ENCODE measurements around the gene HNF1B. TPM values are rescaled to one million over a fixed set of nuclear protein-coding genes. Genes with fewer than 3 reads are reported as not detected.
A peak's percentile ranks its signal among the peaks of the same experiment; 100 is the strongest.

Gene HNF1B
- total RNA-seq, 1 donor = not detected

DNA sequence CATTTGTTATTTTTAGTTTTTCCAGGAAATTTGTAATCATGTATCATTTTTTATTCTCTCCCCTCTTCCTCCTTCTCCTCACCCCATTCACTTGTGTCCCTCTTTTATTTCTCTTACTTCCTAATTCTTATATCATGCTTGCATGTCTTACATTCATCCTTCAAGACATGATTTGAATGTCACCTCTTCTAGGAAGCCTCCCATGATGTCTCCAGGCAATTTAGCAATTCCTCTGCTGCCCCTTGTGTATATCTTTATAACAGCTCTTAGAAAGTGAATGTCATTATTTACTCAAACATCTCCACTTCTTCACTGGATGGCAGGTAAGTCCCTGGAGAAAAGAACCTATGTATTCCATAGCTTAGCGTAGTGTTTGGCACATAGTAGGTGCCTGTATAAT is 7.8 kb downstream of the HNF1B start:
- Histone ChIP-seq H2AFZ (ENCODE audit: low read length) (no peak overlapping the region), H4K20me1 (ENCODE audit: insufficient read depth, low read length) (no peaks in the 10 kb centered on the region), H3K27ac (ENCODE audit: low read depth, low read length) (no peak overlapping the region), H3K36me3 (ENCODE audit: insufficient read depth, low read length) (no peaks in the 10 kb centered on the region), H3K79me2 (ENCODE audit: insufficient read depth, low read length) (no peaks in the 10 kb centered on the region), H3K9me3 (ENCODE audit: low read depth, low read length) (no peaks in the 10 kb centered on the region), H3K4me1 (ENCODE audit: insufficient read depth, low read length) (peaks cover 3% of the 10 kb centered on the region), H3K4me2 (ENCODE audit: insufficient read depth, low read length) (no peak overlapping the region), H3K27me3 (ENCODE audit: insufficient read depth, low read length) (peaks cover 67% of the 10 kb centered on the region), H3K4me3 (ENCODE audit: insufficient read depth, low read length) (no peak overlapping the region)
- no peak for DNase-seq (ENCODE audit: insufficient read length, low spot score, missing footprints)
- TF ChIP-seq, protein P1, sequence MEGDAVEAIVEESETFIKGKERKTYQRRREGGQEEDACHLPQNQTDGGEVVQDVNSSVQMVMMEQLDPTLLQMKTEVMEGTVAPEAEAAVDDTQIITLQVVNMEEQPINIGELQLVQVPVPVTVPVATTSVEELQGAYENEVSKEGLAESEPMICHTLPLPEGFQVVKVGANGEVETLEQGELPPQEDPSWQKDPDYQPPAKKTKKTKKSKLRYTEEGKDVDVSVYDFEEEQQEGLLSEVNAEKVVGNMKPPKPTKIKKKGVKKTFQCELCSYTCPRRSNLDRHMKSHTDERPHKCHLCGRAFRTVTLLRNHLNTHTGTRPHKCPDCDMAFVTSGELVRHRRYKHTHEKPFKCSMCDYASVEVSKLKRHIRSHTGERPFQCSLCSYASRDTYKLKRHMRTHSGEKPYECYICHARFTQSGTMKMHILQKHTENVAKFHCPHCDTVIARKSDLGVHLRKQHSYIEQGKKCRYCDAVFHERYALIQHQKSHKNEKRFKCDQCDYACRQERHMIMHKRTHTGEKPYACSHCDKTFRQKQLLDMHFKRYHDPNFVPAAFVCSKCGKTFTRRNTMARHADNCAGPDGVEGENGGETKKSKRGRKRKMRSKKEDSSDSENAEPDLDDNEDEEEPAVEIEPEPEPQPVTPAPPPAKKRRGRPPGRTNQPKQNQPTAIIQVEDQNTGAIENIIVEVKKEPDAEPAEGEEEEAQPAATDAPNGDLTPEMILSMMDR (IDR thresholded peaks at IDR 0.05; ENCODE audit: extremely low read depth, low read depth, low read length) = peak; percentile 26

GRCh38 chr17:37736428-37736827 is 8.4 kb downstream of the HNF1B start:
- H3K27ac ChIP-seq (ENCODE audit: low read depth, low read length) = no peak overlapping the region
- H3K9me3 ChIP-seq (ENCODE audit: low read depth, low read length) = no peaks in the 10 kb centered on the region
- no peak for DNase-seq (ENCODE audit: insufficient read length, low spot score, missing footprints)
- H3K4me3 ChIP-seq (ENCODE audit: insufficient read depth, low read length) = no peak overlapping the region
- no peak overlapping the region for H2AFZ ChIP-seq (ENCODE audit: low read length)
- H3K4me2 ChIP-seq (ENCODE audit: insufficient read depth, low read length) = no peak overlapping the region
- H3K4me1 ChIP-seq (ENCODE audit: insufficient read depth, low read length) = peaks cover 3% of the 10 kb centered on the region
- H3K27me3 ChIP-seq (ENCODE audit: insufficient read depth, low read length) = peaks cover 60% of the 10 kb centered on the region
- no peaks in the 10 kb centered on the region for H3K79me2 ChIP-seq (ENCODE audit: insufficient read depth, low read length)
- H3K36me3 ChIP-seq (ENCODE audit: insufficient read depth, low read length) = no peaks in the 10 kb centered on the region
- H4K20me1 ChIP-seq (ENCODE audit: insufficient read depth, low read length) = no peaks in the 10 kb centered on the region
- TF ChIP-seq, protein P1 (IDR thresholded peaks at IDR 0.05; ENCODE audit: extremely low read depth, low read depth, low read length) = no peak

- TF ChIP-seq, protein P1 (IDR thresholded peaks at IDR 0.05; ENCODE audit: extremely low read depth, low read depth, low read length) = no peak
- Histone ChIP-seq H3K4me2 (ENCODE audit: insufficient read depth, low read length) (no peak overlapping the region), H3K27ac (ENCODE audit: low read depth, low read length) (no peak overlapping the region), H3K36me3 (ENCODE audit: insufficient read depth, low read length) (no peaks in the 10 kb centered on the region), H4K20me1 (ENCODE audit: insufficient read depth, low read length) (no peaks in the 10 kb centered on the region), H3K4me3 (ENCODE audit: insufficient read depth, low read length) (no peak overlapping the region), H3K27me3 (ENCODE audit: insufficient read depth, low read length) (peaks cover 48% of the 10 kb centered on the region), H3K4me1 (ENCODE audit: insufficient read depth, low read length) (peaks cover 3% of the 10 kb centered on the region), H3K79me2 (ENCODE audit: insufficient read depth, low read length) (no peaks in the 10 kb centered on the region), H3K9me3 (ENCODE audit: low read depth, low read length) (no peaks in the 10 kb centered on the region), H2AFZ (ENCODE audit: low read length) (no peak overlapping the region)
- DNase-seq (ENCODE audit: insufficient read length, low spot score, missing footprints) = no peak
Observed at GRCh38 chr17:37735165-37735564, 9.7 kb downstream of the HNF1B start.

GRCh38 chr17:37732316-37732715 is 12.5 kb downstream of the HNF1B start:
- DNase-seq (ENCODE audit: insufficient read length, low spot score, missing footprints) = no peak
- Histone ChIP-seq H3K79me2 (ENCODE audit: insufficient read depth, low read length) (no peaks in the 10 kb centered on the region), H2AFZ (ENCODE audit: low read length) (no peak overlapping the region), H4K20me1 (ENCODE audit: insufficient read depth, low read length) (no peaks in the 10 kb centered on the region), H3K4me1 (ENCODE audit: insufficient read depth, low read length) (no peaks in the 10 kb centered on the region), H3K27ac (ENCODE audit: low read depth, low read length) (no peak overlapping the region), H3K4me3 (ENCODE audit: insufficient read depth, low read length) (no peak overlapping the region), H3K36me3 (ENCODE audit: insufficient read depth, low read length) (no peaks in the 10 kb centered on the region), H3K27me3 (ENCODE audit: insufficient read depth, low read length) (peaks cover 24% of the 10 kb centered on the region), H3K9me3 (ENCODE audit: low read depth, low read length) (no peaks in the 10 kb centered on the region), H3K4me2 (ENCODE audit: insufficient read depth, low read length) (no peak overlapping the region)
- TF ChIP-seq, protein P1 (IDR thresholded peaks at IDR 0.05; ENCODE audit: extremely low read depth, low read depth, low read length) = no peak

Data from osteoblast (primary cell).